Naive thymus-derived CD4-positive, alpha-beta T cell (primary cell): Measurements from ENCODE around the gene KHDRBS2. TPM values are rescaled to one million over a fixed set of nuclear protein-coding genes. Genes with fewer than 3 reads are reported as not detected.
"Not testable (repeated sequence)": the region's sequence is repeated elsewhere in the genome, so short reads cannot be mapped to it uniquely, and the experiment has no call there.

Experiments used
- ATAC-seq: fragments of 150-1000 bp; cut with Tn5 transposase; 2 replicates; pipeline ENCODE4 v1.10.0; 2021; ENCODE audit warnings: mild to moderate bottlenecking, moderate library complexity
- CTCF ChIA-PET: fragments of 350-600 bp; sonication (Branson Sonifier 250); formaldehyde crosslinking; loops from one replicate; lab custom pipeline; 2021; ENCODE audit warnings: antibody characterized with exemption; lab: Charles Lee
- POLR2A ChIA-PET: fragments of 350-600 bp; sonication (Branson Sonifier 250); formaldehyde crosslinking; loops from one replicate; lab custom pipeline; 2021; ENCODE audit warnings: antibody characterized with exemption, inconsistent platforms; lab: Charles Lee
- DNase-seq, 9 donors: peaks; one replicate each; pipeline versions ENCODE4 v3.0.0 to v3.0.0-alpha.2; 2020 to 2022; ENCODE audit warnings: mixed read lengths in 1 of 9
- H3K27ac ChIP-seq: one replicate; pipeline ENCODE4 v1.7.0; 2013; ENCODE audit warnings: mild to moderate bottlenecking, low read depth, low read length, moderate library complexity
- H3K27me3 ChIP-seq, 2 donors: one replicate each; pipeline ENCODE4 v1.7.0; 2013; ENCODE audit warnings: low read length in 2 of 2, mild to moderate bottlenecking in 2 of 2, moderate library complexity in 2 of 2; ENCODE audit not compliant: control insufficient read depth in 2 of 2, insufficient read depth in 2 of 2
- H3K36me3 ChIP-seq, 3 experiments: 1 replicate in 2 of 3; 2 replicates in 1 of 3; pipeline ENCODE4 v1.7.0; 2013; ENCODE audit warnings: low read length in 3 of 3, mild to moderate bottlenecking in 3 of 3, moderate library complexity in 1 of 3; ENCODE audit not compliant: insufficient read depth in 3 of 3, control insufficient read depth in 2 of 3
- H3K4me1 ChIP-seq, 2 donors: one replicate each; pipeline ENCODE4 v1.7.0; 2013; ENCODE audit warnings: low read length in 2 of 2, mild to moderate bottlenecking in 2 of 2, moderate library complexity in 1 of 2; ENCODE audit not compliant: control insufficient read depth in 2 of 2, insufficient read depth in 2 of 2
- H3K4me3 ChIP-seq: 2 replicates; pipeline ENCODE4 v1.7.0; 2013; ENCODE audit warnings: mild to moderate bottlenecking, low read length
- H3K9me3 ChIP-seq, 3 experiments: 1 replicate in 2 of 3; 2 replicates in 1 of 3; pipeline ENCODE4 v1.7.0; 2013; ENCODE audit warnings: low read length in 3 of 3; ENCODE audit not compliant: control insufficient read depth in 2 of 3
- H3K27ac Mint-ChIP-seq, 9 donors: one replicate each; pipeline ENCODE4 v1.8.0; 2020 to 2022; ENCODE audit warnings: mixed read lengths in 9 of 9, mild to moderate bottlenecking in 8 of 9, moderate library complexity in 5 of 9, inconsistent platforms in 2 of 9
- H3K27me3 Mint-ChIP-seq, 5 donors: one replicate each; pipeline ENCODE4 v1.8.0; 2021 to 2022; ENCODE audit warnings: mixed read lengths in 5 of 5, mild to moderate bottlenecking in 1 of 5
- H3K36me3 Mint-ChIP-seq, 5 donors: one replicate each; pipeline ENCODE4 v1.8.0; 2020 to 2022; ENCODE audit warnings: mixed read lengths in 5 of 5, mild to moderate bottlenecking in 3 of 5, inconsistent platforms in 1 of 5
- H3K4me1 Mint-ChIP-seq, 7 donors: one replicate each; pipeline ENCODE4 v1.8.0; 2020 to 2022; ENCODE audit warnings: mixed read lengths in 7 of 7, mild to moderate bottlenecking in 3 of 7, inconsistent platforms in 1 of 7
- H3K4me3 Mint-ChIP-seq, 10 donors: one replicate each; pipeline ENCODE4 v1.8.0; 2020 to 2022; ENCODE audit warnings: mild to moderate bottlenecking in 10 of 10, mixed read lengths in 10 of 10, moderate library complexity in 6 of 10, inconsistent platforms in 2 of 10
- H3K9me3 Mint-ChIP-seq, 11 donors: one replicate each; pipeline ENCODE4 v1.8.0; 2020 to 2022; ENCODE audit warnings: mixed read lengths in 11 of 11, mild to moderate bottlenecking in 4 of 11, inconsistent platforms in 1 of 11, moderate library complexity in 1 of 11
- intact Hi-C, 2 donors: fragments of 100-400 bp; cut with micrococcal nuclease; formaldehyde crosslinking; loops; one replicate each; pipeline ENCODE4 v1.15.1; 2023
- polyA plus RNA-seq, 2 donors: library from polyadenylated mRNA; unstranded; fragments of 300-500 nt; fragmentation: Illumina TruSeq; gene quantifications; one replicate each; pipeline ENCODE4 v1.2.3, GENCODE V29; 2021
- total RNA-seq, 6 experiments: library from RNA in 5 of 6; stranded (reverse) in 5 of 6; gene quantifications; 1 replicate in 5 of 6; 2 replicates in 1 of 6; pipeline ENCODE4 v1.2.3 and lab custom pipeline; 2021 to 2026

Gene KHDRBS2
- total and polyA plus RNA-seq, 7 experiments from 2014 or later = 0.37 TPM; not detected in 6

DNA sequence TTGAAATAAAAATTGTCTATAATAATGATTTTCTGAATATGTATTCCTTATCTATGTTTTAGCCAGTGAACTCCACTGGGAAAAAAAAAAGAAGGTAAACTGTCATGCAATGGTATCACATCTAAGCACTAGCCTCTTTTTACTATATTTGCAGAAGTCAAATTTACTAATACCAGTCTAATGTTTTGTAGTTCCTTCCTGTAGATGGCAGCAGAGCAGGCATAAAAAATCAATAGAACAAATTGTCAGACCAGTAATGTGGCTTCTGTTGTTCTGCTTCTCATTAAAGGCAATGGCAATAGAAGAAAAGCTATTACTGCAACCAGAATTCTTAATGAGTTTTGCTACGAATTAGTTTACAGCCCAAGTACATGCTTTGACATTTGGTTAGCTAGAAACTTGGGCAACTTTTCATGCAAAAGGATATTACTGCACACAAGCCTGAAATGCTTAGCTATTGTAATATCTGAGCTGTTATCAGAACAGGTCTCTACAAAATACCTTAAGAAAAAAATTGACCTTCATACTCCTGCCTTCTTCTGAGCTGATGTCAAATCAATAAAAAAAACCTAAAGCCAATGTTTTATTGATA lies 476.9 kb downstream of the KHDRBS2 start:
- CTCF ChIA-PET = no interaction called here
- H3K4me1 ChIP-seq = no peaks in the 10 kb centered on the region
- H3K27me3 ChIP-seq = no peaks in the 10 kb centered on the region
- ATAC-seq = no peak
- POLR2A ChIA-PET = no interaction called here
- no peaks in the 10 kb centered on the region for H3K36me3 Mint-ChIP-seq
- H3K27me3 Mint-ChIP-seq = no peaks in the 10 kb centered on the region
- H3K9me3 ChIP-seq = no peaks in the 10 kb centered on the region
- no peak overlapping the region for H3K27ac ChIP-seq
- H3K4me3 ChIP-seq = no peak overlapping the region
- H3K9me3 Mint-ChIP-seq = peaks cover 0 to 16% (median 9%) of the 10 kb centered on the region in 11 donors
- no peak overlapping the region for H3K4me3 Mint-ChIP-seq
- intact Hi-C loops = no loop called here
- H3K36me3 ChIP-seq = no peaks in the 10 kb centered on the region
- DNase-seq = no peak
- H3K4me1 Mint-ChIP-seq = no peaks in the 10 kb centered on the region
- no peak overlapping the region for H3K27ac Mint-ChIP-seq

GRCh38 chr6:61787998-61788397 lies 498.0 kb downstream of the KHDRBS2 start:
- DNase-seq (no peak), ATAC-seq (no peak)
- Histone ChIP-seq H3K36me3 (no peaks in the 10 kb centered on the region), H3K9me3 (no peaks in the 10 kb centered on the region), H3K27me3 (no peaks in the 10 kb centered on the region), H3K4me3 (no peak overlapping the region), H3K4me1 (no peaks in the 10 kb centered on the region), H3K27ac (no peak overlapping the region)
- ChIA-PET POLR2A (no interaction called here), CTCF (no interaction called here)
- Mint-ChIP-seq H3K27me3 (no peaks in the 10 kb centered on the region), H3K4me1 (no peaks in the 10 kb centered on the region), H3K9me3 (peaks cover 0 to 1% (median 0%) of the 10 kb centered on the region in 11 donors), H3K27ac (no peak overlapping the region), H3K36me3 (no peaks in the 10 kb centered on the region), H3K4me3 (no peak overlapping the region)
- intact Hi-C loops = no loop called here

GRCh38 chr6:61769446-61769845 lies 516.6 kb downstream of the KHDRBS2 start:
- H3K9me3 ChIP-seq, H3K4me3 Mint-ChIP-seq, H3K4me3 ChIP-seq, ATAC-seq, H3K27me3 Mint-ChIP-seq, H3K4me1 Mint-ChIP-seq, H3K27ac Mint-ChIP-seq, CTCF ChIA-PET, H3K4me1 ChIP-seq, H3K27ac ChIP-seq, H3K36me3 ChIP-seq, intact Hi-C loops, POLR2A ChIA-PET, DNase-seq, H3K27me3 ChIP-seq: not testable (repeated sequence)
- peaks cover 0 to 11% (median 0%) of the 10 kb centered on the region in 5 donors for H3K36me3 Mint-ChIP-seq
- H3K9me3 Mint-ChIP-seq = peaks cover 2 to 39% (median 16%) of the 10 kb centered on the region in 11 donors

DNA sequence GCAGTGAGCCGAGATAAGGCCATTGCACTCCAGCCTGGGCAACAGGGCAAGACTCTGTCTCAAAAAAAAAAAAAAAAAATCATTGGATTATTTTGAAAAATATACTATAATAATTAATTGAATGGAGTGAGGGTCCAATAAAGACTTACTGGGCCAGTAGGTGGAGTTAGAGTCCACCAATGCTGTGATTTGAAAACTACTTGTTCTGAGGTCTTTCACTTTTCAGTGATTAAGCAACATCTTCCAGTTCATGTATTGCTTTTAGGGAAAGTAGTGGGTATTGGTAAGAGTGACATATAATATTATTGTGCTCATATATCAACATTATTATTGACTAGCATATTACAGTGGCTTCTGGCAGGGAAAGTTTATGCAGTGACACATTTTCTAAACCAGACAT lies 530.3 kb downstream of the KHDRBS2 start:
- no peaks in the 10 kb centered on the region for H3K4me1 ChIP-seq
- CTCF ChIA-PET = no interaction called here
- ATAC-seq = no peak
- Mint-ChIP-seq H3K27me3 (no peaks in the 10 kb centered on the region), H3K27ac (no peak overlapping the region), H3K4me1 (no peaks in the 10 kb centered on the region), H3K36me3 (peaks cover 0 to 5% (median 0%) of the 10 kb centered on the region in 5 donors), H3K9me3 (peaks cover 0 to 24% (median 9%) of the 10 kb centered on the region in 11 donors), H3K4me3 (no peak overlapping the region)
- no peak overlapping the region for H3K27ac ChIP-seq
- DNase-seq = no peak
- POLR2A ChIA-PET = no interaction called here
- H3K9me3 ChIP-seq = peaks cover 0 to 4% (median 0%) of the 10 kb centered on the region in 3 experiments
- no peaks in the 10 kb centered on the region for H3K36me3 ChIP-seq
- intact Hi-C loops = no loop called here
- no peaks in the 10 kb centered on the region for H3K27me3 ChIP-seq
- no peak overlapping the region for H3K4me3 ChIP-seq

DNA sequence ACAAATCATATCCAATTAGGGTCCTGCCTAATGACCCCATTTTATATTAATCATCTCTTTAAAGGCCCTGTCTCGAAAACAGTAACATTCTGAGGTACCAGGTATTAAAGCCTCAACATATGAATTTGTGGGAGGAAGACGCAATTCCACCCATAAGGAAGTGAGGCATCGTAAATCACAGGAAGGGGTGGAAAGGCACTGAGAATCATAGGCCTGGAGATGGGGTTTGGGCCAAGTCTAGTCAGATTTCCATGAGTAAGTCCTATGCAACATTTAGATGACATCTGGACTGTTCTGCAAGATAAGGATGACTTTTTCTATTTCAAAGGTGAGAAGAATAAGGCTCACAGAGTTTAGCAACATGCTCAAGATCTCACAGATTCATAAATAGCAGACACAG lies 534.0 kb downstream of the KHDRBS2 start:
- POLR2A ChIA-PET = no interaction called here
- DNase-seq (no peak), ATAC-seq (no peak)
- no peaks in the 10 kb centered on the region for H3K36me3 ChIP-seq
- no peaks in the 10 kb centered on the region for H3K4me1 ChIP-seq
- Mint-ChIP-seq H3K4me3 (no peak overlapping the region), H3K36me3 (peaks cover 0 to 5% (median 0%) of the 10 kb centered on the region in 5 donors), H3K27me3 (no peaks in the 10 kb centered on the region), H3K9me3 (peaks cover 0 to 16% (median 8%) of the 10 kb centered on the region in 11 donors), H3K27ac (no peak overlapping the region), H3K4me1 (no peaks in the 10 kb centered on the region)
- CTCF ChIA-PET = no interaction called here
- no peak overlapping the region for H3K4me3 ChIP-seq
- H3K27ac ChIP-seq = no peak overlapping the region
- no peaks in the 10 kb centered on the region for H3K27me3 ChIP-seq
- H3K9me3 ChIP-seq = peaks cover 0 to 4% (median 0%) of the 10 kb centered on the region in 3 experiments
- intact Hi-C loops = no loop called here

GRCh38 chr6:61745994-61746393 lies 540.0 kb downstream of the KHDRBS2 start:
- intact Hi-C loops = no loop called here
- Mint-ChIP-seq H3K36me3 (no peaks in the 10 kb centered on the region), H3K4me1 (no peaks in the 10 kb centered on the region), H3K9me3 (peaks cover 0 to 18% (median 4%) of the 10 kb centered on the region in 11 donors), H3K4me3 (no peak overlapping the region), H3K27me3 (no peaks in the 10 kb centered on the region), H3K27ac (no peak overlapping the region)
- Histone ChIP-seq H3K9me3 (no peaks in the 10 kb centered on the region), H3K27me3 (no peaks in the 10 kb centered on the region), H3K27ac (no peak overlapping the region), H3K36me3 (no peaks in the 10 kb centered on the region), H3K4me3 (no peak overlapping the region), H3K4me1 (no peaks in the 10 kb centered on the region)
- CTCF ChIA-PET = no interaction called here
- POLR2A ChIA-PET = no interaction called here
- ATAC-seq (no peak), DNase-seq (no peak)

- DNase-seq (no peak), ATAC-seq (no peak)
- POLR2A ChIA-PET = no interaction called here
- no peaks in the 10 kb centered on the region for H3K27me3 Mint-ChIP-seq
- Histone ChIP-seq H3K4me3 (no peak overlapping the region), H3K27me3 (no peaks in the 10 kb centered on the region), H3K36me3 (no peaks in the 10 kb centered on the region), H3K27ac (no peak overlapping the region), H3K9me3 (no peaks in the 10 kb centered on the region), H3K4me1 (no peaks in the 10 kb centered on the region)
- H3K9me3 Mint-ChIP-seq = peaks cover 0 to 21% (median 9%) of the 10 kb centered on the region in 11 donors
- intact Hi-C loops = no loop called here
- no peaks in the 10 kb centered on the region for H3K36me3 Mint-ChIP-seq
- H3K27ac Mint-ChIP-seq = no peak overlapping the region
- H3K4me3 Mint-ChIP-seq = no peak overlapping the region
- no peaks in the 10 kb centered on the region for H3K4me1 Mint-ChIP-seq
- CTCF ChIA-PET = no interaction called here
Observed at GRCh38 chr6:61711849-61712248, 574.2 kb downstream of the KHDRBS2 start.
